IMR-90 (cell line): ENCODE measurements around the gene TMEM62. TPM values are rescaled to one million over a fixed set of nuclear protein-coding genes. Genes with fewer than 3 reads are reported as not detected.

Experiments used
- ATAC-seq: fragments of 200-7000 bp; cut with Tn5 transposase; 2 replicates; pipeline ENCODE4 v1.9.1; 2020; ENCODE audit warnings: low read depth, mild to moderate bottlenecking, moderate library complexity
- Bru-seq: library from RNA; stranded (reverse); fragments of 400-500 nt; gene quantifications from one replicate; lab custom pipeline; 2021; lab: Mats Ljungman, UMichigan
- BruChase-seq, 2 experiments: library from RNA; stranded (reverse); fragments of 400-500 nt; gene quantifications; one replicate each; lab custom pipeline; 2021; lab: Mats Ljungman, UMichigan
- BruUV-seq: library from RNA; stranded (reverse); fragments of 400-500 nt; replicated peaks from 2 replicates; lab custom pipeline; 2021; lab: Mats Ljungman, UMichigan
- CTCF ChIA-PET: fragments of 300-600 bp; formaldehyde crosslinking; extraction: SDS; loops from one replicate; lab custom pipeline; 2021; ENCODE audit warnings: antibody characterized with exemption; lab: Yijun Ruan, JAX
- POLR2A ChIA-PET: fragments of 300-600 bp; sonication (Branson Sonifier 250); formaldehyde crosslinking; loops from one replicate; lab custom pipeline; 2022; ENCODE audit warnings: antibody characterized with exemption; ENCODE audit not compliant: unreplicated experiment; lab: Charles Lee
- DNase-seq: peaks from one replicate; pipeline ENCODE4 v3.0.0; 2013
- H2AFZ ChIP-seq: replicated peaks from 2 replicates; pipeline ENCODE3; 2013; ENCODE audit warnings: low read length, mild to moderate bottlenecking; ENCODE audit not compliant: poor library complexity
- H2AK5ac ChIP-seq: 2 replicates; pipeline ENCODE4 v1.6.1; 2013; ENCODE audit warnings: low read depth, low read length, inconsistent platforms
- H2AK9ac ChIP-seq: replicated peaks from 2 replicates; pipeline ENCODE3; 2013; ENCODE audit warnings: mild to moderate bottlenecking, low read depth, low read length, moderate library complexity; ENCODE audit not compliant: poor library complexity
- H2BK120ac ChIP-seq: 2 replicates; pipeline ENCODE4 v1.6.1; 2013; ENCODE audit warnings: low read depth, low read length, inconsistent platforms
- H2BK15ac ChIP-seq: 3 replicates; pipeline ENCODE4 v1.6.1; 2013; ENCODE audit warnings: low read depth, low read length, inconsistent platforms
- H2BK20ac ChIP-seq: 2 replicates; pipeline ENCODE4 v1.6.1; 2013; ENCODE audit warnings: low read depth, mild to moderate bottlenecking, inconsistent platforms, low read length, moderate library complexity
- H2BK5ac ChIP-seq: 2 replicates; pipeline ENCODE4 v1.6.1; 2013; ENCODE audit warnings: mild to moderate bottlenecking, low read depth, low read length, inconsistent platforms; ENCODE audit not compliant: poor library complexity, severe bottlenecking
- H3K14ac ChIP-seq: replicated peaks from 2 replicates; pipeline ENCODE4 v1.6.1; 2013; ENCODE audit warnings: low read depth, low read length, inconsistent platforms
- H3K18ac ChIP-seq: 2 replicates; pipeline ENCODE4 v1.6.1; 2013; ENCODE audit warnings: low read depth, low read length, control low read depth
- H3K23ac ChIP-seq: 2 replicates; pipeline ENCODE4 v1.6.1; 2013; ENCODE audit warnings: low read depth, low read length, inconsistent platforms
- H3K27ac ChIP-seq: 2 replicates; pipeline ENCODE4 v1.5.1; 2013; ENCODE audit warnings: mild to moderate bottlenecking, control low read depth, low read length; ENCODE audit not compliant: insufficient read depth
- H3K27me3 ChIP-seq: 2 replicates; pipeline ENCODE4 v1.6.1; 2013; ENCODE audit warnings: low read length; ENCODE audit not compliant: control insufficient read depth, insufficient read depth
- H3K36me3 ChIP-seq: 2 replicates; pipeline ENCODE4 v1.6.1; 2013; ENCODE audit warnings: low read length, mixed read lengths; ENCODE audit not compliant: control insufficient read depth, insufficient read depth
- H3K4ac ChIP-seq: 2 replicates; pipeline ENCODE4 v1.6.1; 2013; ENCODE audit warnings: low read depth, low read length, inconsistent platforms
- H3K4me1 ChIP-seq: 2 replicates; pipeline ENCODE4 v1.6.1; 2013; ENCODE audit warnings: low read length, mixed read lengths; ENCODE audit not compliant: control insufficient read depth, insufficient read depth
- H3K4me2 ChIP-seq: 2 replicates; pipeline ENCODE4 v1.6.1; 2013; ENCODE audit warnings: low read depth, mild to moderate bottlenecking, control low read depth, low read length, moderate library complexity
- H3K4me3 ChIP-seq: 2 replicates; pipeline ENCODE4 v1.5.1; 2013; ENCODE audit warnings: low read depth, mild to moderate bottlenecking, control low read depth, low read length, moderate library complexity; ENCODE audit not compliant: insufficient read depth
- H3K56ac ChIP-seq: 2 replicates; pipeline ENCODE4 v1.6.1; 2013; ENCODE audit warnings: low read length, inconsistent platforms; ENCODE audit not compliant: insufficient read depth; ENCODE audit errors: extremely low read depth
- H3K79me1 ChIP-seq, 2 experiments: 2 replicates each; pipeline ENCODE4 v1.6.1; 2013; ENCODE audit warnings: low read length in 2 of 2, inconsistent platforms in 1 of 2, low read depth in 1 of 2
- H3K9ac ChIP-seq: 2 replicates; pipeline ENCODE4 v1.6.1; 2013; ENCODE audit warnings: low read depth, low read length, control low read depth
- H3K9me1 ChIP-seq: 2 replicates; pipeline ENCODE4 v1.6.1; 2013; ENCODE audit warnings: low read length, inconsistent platforms; ENCODE audit not compliant: insufficient read depth
- H3K9me3 ChIP-seq: 2 replicates; pipeline ENCODE4 v1.6.1; 2013; ENCODE audit warnings: low read length; ENCODE audit not compliant: control insufficient read depth, insufficient read depth
- H4K20me1 ChIP-seq: 2 replicates; pipeline ENCODE4 v1.6.1; 2013; ENCODE audit warnings: low read length, inconsistent platforms; ENCODE audit not compliant: insufficient read depth
- H4K5ac ChIP-seq: 2 replicates; pipeline ENCODE4 v1.6.1; 2013; ENCODE audit warnings: mild to moderate bottlenecking, low read depth, low read length, control low read depth
- H4K8ac ChIP-seq, 2 experiments: 2 replicates each; pipeline ENCODE4 v1.6.1; 2013; ENCODE audit warnings: low read depth in 2 of 2, low read length in 2 of 2, control low read depth in 1 of 2, inconsistent platforms in 1 of 2
- H4K91ac ChIP-seq: 2 replicates; pipeline ENCODE4 v1.6.1; 2013; ENCODE audit warnings: low read depth, low read length, inconsistent platforms; ENCODE audit not compliant: insufficient read depth
- BHLHE40 ChIP-seq: fragments of 150-350 bp; IDR thresholded peaks from 2 replicates; pipeline ENCODE4 v1.6.1; 2016; ENCODE audit warnings: mild to moderate bottlenecking, low read depth, low read length
- CHD1 ChIP-seq: IDR thresholded peaks from 2 replicates; pipeline ENCODE4 v1.6.1; 2012; ENCODE audit warnings: low read depth, low read length, improper control_type of control experiment
- MXI1 ChIP-seq: IDR thresholded peaks from 2 replicates; pipeline ENCODE4 v1.6.1; 2012; ENCODE audit warnings: low read depth, mild to moderate bottlenecking, low read length, moderate library complexity, borderline replicate concordance
- WGBS, 2 experiments: methylation state at CpG; one replicate each; pipeline versions ENCODE4 v1.1.5 to v1.1.7; 2013; ENCODE audit warnings: missing lambda C conversion rate in 2 of 2; ENCODE audit not compliant: insufficient read length in 1 of 2; ENCODE audit errors: extremely low coverage in 2 of 2; 5-methylcytosine and 5-hydroxymethylcytosine counted together
- dilution Hi-C: fragments of 300-500 bp; cut with HindIII; formaldehyde crosslinking; loops from one replicate; pipeline ENCODE4 v1.14.3; 2018; ENCODE audit warnings: low sequenced_read_pairs; ENCODE audit not compliant: unreplicated experiment
- in situ Hi-C: fragments of 300-500 bp; cut with MboI; formaldehyde crosslinking; loops from 3 replicates; pipeline ENCODE4 v1.14.3; 2019; ENCODE audit warnings: low sequenced_read_pairs, inconsistent platforms, mixed read lengths
- intact Hi-C: fragments of 100-400 bp; cut with micrococcal nuclease; formaldehyde crosslinking; loops from 2 replicates; pipeline ENCODE4 v1.10.0; 2022
- long read RNA-seq: library from polyadenylated mRNA; unstranded; transcript quantifications from one replicate; pipeline ENCODE4 v2.0.0, GENCODE V29; 2021; ENCODE audit not compliant: unreplicated experiment
- polyA plus RNA-seq, 3 experiments: library from polyadenylated mRNA; depleted of rRNA; stranded (reverse); fragments of >200 nt; gene quantifications; 2 replicates each; pipeline ENCODE4 v1.2.3, GENCODE V29; 2012; ENCODE audit warnings: low replicate concordance in 1 of 3
- total RNA-seq: library from RNA; depleted of rRNA; stranded (reverse); fragments of >200 nt; gene quantifications from 2 replicates; pipeline ENCODE4 v1.2.3, GENCODE V29; 2012; rRNA removed
- TF ChIP-seq, protein P1 (sequence below): fragments of 150-350 bp; IDR thresholded peaks from 2 replicates; pipeline ENCODE4 v1.6.1; 2017; ENCODE audit warnings: mild to moderate bottlenecking, antibody characterized with exemption, low read length, low read depth

The TMEM62 gene
- 5.6 and 8.6 TPM in 2 replicates for total RNA-seq
- 3.1 and 3.7 TPM in 2 replicates for polyA plus RNA-seq (2012; rRNA removed)
- 1.6 and 2.4 TPM in 2 replicates for polyA plus RNA-seq (2012; cell fraction: cytosol; rRNA removed)
- 5.0 and 15.5 TPM in 2 replicates for polyA plus RNA-seq (2012; cell fraction: nucleus; rRNA removed; ENCODE audit: low replicate concordance)
- Bru-seq, nascent RNA, result percentile 64 among the genes with signal in this experiment
- percentile 55 among the genes with signal in this experiment for BruChase-seq, experiment 1, labeled RNA remaining after a 6-hour chase
- percentile 49 among the genes with signal in this experiment for BruChase-seq, experiment 2, labeled RNA remaining after a 2-hour chase
- long read RNA-seq, transcript TMEM62-201 (14 exons, 2,771 nt), result major isoform, 7 of 9 reads
- long read RNA-seq, partial matches to known transcripts, result 1 of 9 reads
- long read RNA-seq, other reads (novel, unspliced or antisense), result 1 of 9 reads

DNA sequence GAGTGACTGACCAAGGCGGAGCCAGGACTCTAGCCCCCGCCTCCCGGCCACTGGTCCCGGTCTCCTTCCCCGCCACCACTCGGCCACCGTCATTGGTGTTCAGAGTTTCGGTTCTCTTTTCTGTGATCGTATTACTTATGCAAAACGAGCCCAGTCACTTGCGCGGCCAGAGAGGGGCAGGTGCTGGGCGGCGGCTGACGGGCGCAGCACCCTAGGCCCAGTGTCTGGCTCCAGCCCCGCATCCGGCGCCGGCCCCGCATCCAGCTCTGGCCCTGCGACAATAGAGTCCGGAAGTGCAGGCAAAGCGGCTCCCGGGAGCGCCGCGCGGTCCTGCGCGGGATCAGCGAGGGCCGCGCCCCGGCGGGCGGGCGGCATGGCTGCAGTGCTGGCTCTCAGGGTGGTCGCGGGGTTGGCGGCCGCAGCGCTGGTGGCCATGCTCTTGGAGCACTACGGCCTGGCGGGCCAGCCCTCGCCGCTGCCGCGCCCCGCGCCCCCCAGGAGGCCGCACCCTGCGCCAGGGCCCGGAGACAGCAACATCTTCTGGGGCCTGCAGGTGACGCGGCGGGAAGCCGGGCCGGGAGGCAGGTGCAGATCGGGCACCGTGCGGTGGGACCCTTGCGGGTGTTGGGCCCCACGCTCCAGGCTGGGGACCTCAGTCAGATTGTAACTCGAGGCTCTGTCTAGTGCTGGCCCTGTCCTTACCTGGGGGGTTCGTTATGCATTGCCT lies at the start of gene TMEM62:
Gene TMEM62 (plus strand): TSS at position 157 of the 727 bp plus-strand sequence. CDS start 217 bp downstream, at position 374.
- Histone ChIP-seq H2AFZ (peak within 1 kb of the TSS; percentile 99), H2AK5ac (peak within 1 kb of the TSS; percentile 35), H2BK120ac (peak within 1 kb of the TSS; percentile 69), H2AK9ac (peak within 1 kb of the TSS; percentile 98), H3K9me1 (peaks cover 2% of the 10 kb centered on the region; the same call in 1 of the 2 replicates), H4K91ac (peak within 1 kb of the TSS; percentile 72), H2BK15ac (no peak within 1 kb of the TSS), H3K27me3 (no peaks in the 10 kb centered on the region), H3K4me1 (peaks cover 8% of the 10 kb centered on the region), H2BK5ac (peak within 1 kb of the TSS; percentile 55), H2BK20ac (no peak within 1 kb of the TSS), H3K18ac (peak within 1 kb of the TSS; percentile 75), H3K36me3 (peaks cover 5% of the 10 kb centered on the region), H4K20me1 (no peaks in the 10 kb centered on the region), H3K4me3 (peak within 1 kb of the TSS; percentile 87), H3K4me2 (peak within 1 kb of the TSS; percentile 96), H3K56ac (peak within 1 kb of the TSS; percentile 19), H4K5ac (peak within 1 kb of the TSS; percentile 85), H4K8ac (peak within 1 kb of the TSS; percentile 87 to 88), H3K14ac (peak within 1 kb of the TSS; percentile 42), H3K27ac (peak within 1 kb of the TSS; percentile 42; the same call in 1 of the 2 replicates), H3K9me3 (no peaks in the 10 kb centered on the region), H3K79me1 (peaks cover 12 to 23% of the 10 kb centered on the region in 2 experiments), H3K4ac (peak within 1 kb of the TSS; percentile 67), H3K23ac (peak within 1 kb of the TSS; percentile 79), H3K9ac (peak within 1 kb of the TSS; percentile 73)
- ChIA-PET CTCF (no interaction called here), POLR2A (no interaction called here)
- intact Hi-C loops (no loop called here), in situ Hi-C loops (no loop called here), dilution Hi-C loops (no loop called here)
- TF ChIP-seq, protein P1, sequence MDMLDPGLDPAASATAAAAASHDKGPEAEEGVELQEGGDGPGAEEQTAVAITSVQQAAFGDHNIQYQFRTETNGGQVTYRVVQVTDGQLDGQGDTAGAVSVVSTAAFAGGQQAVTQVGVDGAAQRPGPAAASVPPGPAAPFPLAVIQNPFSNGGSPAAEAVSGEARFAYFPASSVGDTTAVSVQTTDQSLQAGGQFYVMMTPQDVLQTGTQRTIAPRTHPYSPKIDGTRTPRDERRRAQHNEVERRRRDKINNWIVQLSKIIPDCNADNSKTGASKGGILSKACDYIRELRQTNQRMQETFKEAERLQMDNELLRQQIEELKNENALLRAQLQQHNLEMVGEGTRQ, result no peak
- TF ChIP-seq BHLHE40, result no peak
- no peak for TF ChIP-seq CHD1
- 0 out of 2 replicates have a peak, but pooled peaks have one; percentile 25 for TF ChIP-seq MXI1
- ATAC-seq (peak; percentile 93), DNase-seq (peak; percentile 44)
- WGBS, 2 experiments, result 2% methylated on average over 51 of the region's 66 CpGs; no CpG with 5 or more reads in 1 of the 2 experiments
- BruUV-seq, result no TSS peak
